CD4-positive, alpha-beta T cell treated with Interferon alpha-2 for 1 hour (primary cell): ENCODE measurements around the gene NOD2.
A peak's percentile ranks its signal among the peaks of the same experiment; 100 is the strongest.

ENCODE experiments used
- DNase-seq, 2 donors: peaks; one replicate each; pipeline ENCODE4 v3.0.0-alpha.2; 2020 to 2022

Gene NOD2

GRCh38 chr16:50692999-50693781 is at the start of gene NOD2:
TSS of gene NOD2 (plus strand) at chr16:50693606. CDS start at chr16:50699496, 5,890 bp downstream.
- peak in 1 of 2 donors; percentile 46 for DNase-seq

- no peak for DNase-seq
Observed at GRCh38 chr16:50644245-50644644, 49.2 kb upstream of the NOD2 start.

- DNase-seq = peak; percentile 40 to 51
Observed at GRCh38 chr16:50644729-50645128, 48.7 kb upstream of the NOD2 start.

GRCh38 chr16:50645563-50646220 is 47.7 kb upstream of the NOD2 start:
- DNase-seq = no peak

GRCh38 chr16:50646345-50646744 is 47.1 kb upstream of the NOD2 start:
- no peak for DNase-seq

GRCh38 chr16:50651835-50652438 is 41.5 kb upstream of the NOD2 start:
- DNase-seq = no peak

- no peak for DNase-seq
Observed at GRCh38 chr16:50652836-50653425, 40.5 kb upstream of the NOD2 start.

GRCh38 chr16:50653633-50654519 is 39.5 kb upstream of the NOD2 start:
- DNase-seq = no peak

- no peak for DNase-seq
Observed at GRCh38 chr16:50655558-50656055, 37.8 kb upstream of the NOD2 start.

- no peak for DNase-seq
Observed at GRCh38 chr16:50657241-50657640, 36.2 kb upstream of the NOD2 start.

- no peak for DNase-seq
Observed at GRCh38 chr16:50659806-50660205, 33.6 kb upstream of the NOD2 start.

GRCh38 chr16:50662306-50662940 is 31.0 kb upstream of the NOD2 start:
- no peak for DNase-seq

GRCh38 chr16:50664270-50664669 is 29.1 kb upstream of the NOD2 start:
- no peak for DNase-seq

GRCh38 chr16:50665128-50665878 is 28.1 kb upstream of the NOD2 start:
- DNase-seq = peak; percentile 87 to 92

GRCh38 chr16:50666658-50667496 is 26.5 kb upstream of the NOD2 start:
- peak; percentile 58 to 76 for DNase-seq

GRCh38 chr16:50667497-50668367 is 25.7 kb upstream of the NOD2 start:
- DNase-seq = peak in 1 of 2 donors; percentile 42

- DNase-seq = no peak
Observed at GRCh38 chr16:50668368-50669008, 24.9 kb upstream of the NOD2 start.

- no peak for DNase-seq
Observed at GRCh38 chr16:50669741-50670140, 23.7 kb upstream of the NOD2 start.
